ENCODE results near the gene MDN1. TPM values are rescaled to one million over a fixed set of nuclear protein-coding genes. Genes with fewer than 3 reads are reported as not detected.

The MDN1 gene
- total RNA-seq, 2 donors from 2014 or later: 85.4 to 145 TPM

DNA sequence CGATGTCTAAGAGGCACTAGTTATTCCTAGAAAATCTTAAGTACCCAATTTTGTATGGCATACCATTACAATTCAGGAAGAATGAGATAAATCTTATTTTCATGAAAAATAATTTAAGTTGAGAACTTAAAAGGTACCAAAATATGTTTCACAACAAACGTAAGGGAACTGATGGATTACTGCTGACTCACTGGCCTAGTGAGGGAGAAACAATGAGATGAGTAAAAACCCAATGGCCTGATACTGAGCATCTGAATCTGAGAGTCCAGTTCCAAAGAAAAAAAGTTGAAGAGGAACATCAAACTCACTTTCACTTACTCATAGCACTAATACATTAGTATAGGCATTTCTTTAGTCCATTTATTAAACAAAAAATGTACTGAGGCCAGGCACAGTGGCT, 56.0 kb downstream of the MDN1 start:
- peaks cover 89% of the 10 kb centered on the region for H3K36me3 ChIP-seq (ENCODE audit: control insufficient read depth, insufficient read depth, low read length)
- no peaks in the 10 kb centered on the region for H3K9me3 Mint-ChIP-seq
- no peaks in the 10 kb centered on the region for H3K4me1 Mint-ChIP-seq
- TF ChIP-seq, protein P1, sequence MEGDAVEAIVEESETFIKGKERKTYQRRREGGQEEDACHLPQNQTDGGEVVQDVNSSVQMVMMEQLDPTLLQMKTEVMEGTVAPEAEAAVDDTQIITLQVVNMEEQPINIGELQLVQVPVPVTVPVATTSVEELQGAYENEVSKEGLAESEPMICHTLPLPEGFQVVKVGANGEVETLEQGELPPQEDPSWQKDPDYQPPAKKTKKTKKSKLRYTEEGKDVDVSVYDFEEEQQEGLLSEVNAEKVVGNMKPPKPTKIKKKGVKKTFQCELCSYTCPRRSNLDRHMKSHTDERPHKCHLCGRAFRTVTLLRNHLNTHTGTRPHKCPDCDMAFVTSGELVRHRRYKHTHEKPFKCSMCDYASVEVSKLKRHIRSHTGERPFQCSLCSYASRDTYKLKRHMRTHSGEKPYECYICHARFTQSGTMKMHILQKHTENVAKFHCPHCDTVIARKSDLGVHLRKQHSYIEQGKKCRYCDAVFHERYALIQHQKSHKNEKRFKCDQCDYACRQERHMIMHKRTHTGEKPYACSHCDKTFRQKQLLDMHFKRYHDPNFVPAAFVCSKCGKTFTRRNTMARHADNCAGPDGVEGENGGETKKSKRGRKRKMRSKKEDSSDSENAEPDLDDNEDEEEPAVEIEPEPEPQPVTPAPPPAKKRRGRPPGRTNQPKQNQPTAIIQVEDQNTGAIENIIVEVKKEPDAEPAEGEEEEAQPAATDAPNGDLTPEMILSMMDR (conservative IDR thresholded peaks at IDR 0.05): no peak
- no peak overlapping the region for H3K4me3 Mint-ChIP-seq
- no peaks in the 10 kb centered on the region for H3K27me3 Mint-ChIP-seq (ENCODE audit: insufficient read depth)
- no peak overlapping the region for H3K9ac ChIP-seq (ENCODE audit: extremely low read depth, low read length, poor library complexity, severe bottlenecking)
- no peaks in the 10 kb centered on the region for H3K27me3 ChIP-seq (ENCODE audit: control insufficient read depth, insufficient read depth, low read length, poor library complexity, severe bottlenecking)
- H3K4me3 ChIP-seq (ENCODE audit: low read length): no peak overlapping the region
- no peak overlapping the region for H3K27ac ChIP-seq (ENCODE audit: low read depth, low read length)
- no peaks in the 10 kb centered on the region for H3K4me1 ChIP-seq (ENCODE audit: control insufficient read depth, insufficient read depth, low read length)
- 91 to 98% methylated on average over 1 to 2 of the region's 2 CpGs for WGBS, 2 experiments (ENCODE audit: insufficient coverage in 1 of 2, insufficient read length in 1 of 2)
- peaks cover 80% of the 10 kb centered on the region for H3K36me3 Mint-ChIP-seq (ENCODE audit: low read depth)
- no peaks in the 10 kb centered on the region for H3K9me3 ChIP-seq (ENCODE audit: control insufficient read depth, low read length)
- no peak for DNase-seq
- H3K27ac Mint-ChIP-seq: no peak overlapping the region

DNA sequence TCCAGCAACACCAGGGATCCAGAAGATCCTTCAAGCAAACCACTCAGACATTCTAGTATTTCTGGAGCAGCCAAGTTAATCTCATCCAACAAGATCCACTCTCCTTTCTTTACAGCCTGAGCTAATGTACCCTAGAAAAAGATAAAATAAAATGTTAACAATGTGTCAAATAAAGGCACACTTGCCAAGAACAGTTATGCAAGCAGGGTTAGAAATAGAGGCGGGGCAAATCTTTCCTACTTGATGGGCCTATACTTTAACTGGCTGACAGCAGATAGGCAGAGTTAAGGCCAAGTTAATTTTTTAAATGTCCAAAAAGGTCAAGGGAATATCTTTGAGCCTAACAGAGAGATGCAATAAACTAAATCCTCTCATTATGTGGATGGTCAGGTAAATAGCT, 60.8 kb downstream of the MDN1 start:
- Histone ChIP-seq H3K9ac (ENCODE audit: extremely low read depth, low read length, poor library complexity, severe bottlenecking) (no peak overlapping the region), H3K4me3 (ENCODE audit: low read length) (no peak overlapping the region), H3K4me1 (ENCODE audit: control insufficient read depth, insufficient read depth, low read length) (no peaks in the 10 kb centered on the region), H3K36me3 (ENCODE audit: control insufficient read depth, insufficient read depth, low read length) (peaks cover 90% of the 10 kb centered on the region), H3K27me3 (ENCODE audit: control insufficient read depth, insufficient read depth, low read length, poor library complexity, severe bottlenecking) (no peaks in the 10 kb centered on the region), H3K9me3 (ENCODE audit: control insufficient read depth, low read length) (no peaks in the 10 kb centered on the region), H3K27ac (ENCODE audit: low read depth, low read length) (no peak overlapping the region)
- Mint-ChIP-seq H3K4me1 (no peaks in the 10 kb centered on the region), H3K9me3 (no peaks in the 10 kb centered on the region), H3K36me3 (ENCODE audit: low read depth) (peaks cover 77% of the 10 kb centered on the region), H3K4me3 (no peak overlapping the region), H3K27me3 (ENCODE audit: insufficient read depth) (no peaks in the 10 kb centered on the region), H3K27ac (peak overlapping the region; percentile 19)
- WGBS, 2 experiments (ENCODE audit: insufficient coverage in 1 of 2, insufficient read length in 1 of 2): 94 to 100% methylated on average over 1 of the region's 1 CpG
- DNase-seq: no peak
- TF ChIP-seq, protein P1 (conservative IDR thresholded peaks at IDR 0.05): no peak

DNA sequence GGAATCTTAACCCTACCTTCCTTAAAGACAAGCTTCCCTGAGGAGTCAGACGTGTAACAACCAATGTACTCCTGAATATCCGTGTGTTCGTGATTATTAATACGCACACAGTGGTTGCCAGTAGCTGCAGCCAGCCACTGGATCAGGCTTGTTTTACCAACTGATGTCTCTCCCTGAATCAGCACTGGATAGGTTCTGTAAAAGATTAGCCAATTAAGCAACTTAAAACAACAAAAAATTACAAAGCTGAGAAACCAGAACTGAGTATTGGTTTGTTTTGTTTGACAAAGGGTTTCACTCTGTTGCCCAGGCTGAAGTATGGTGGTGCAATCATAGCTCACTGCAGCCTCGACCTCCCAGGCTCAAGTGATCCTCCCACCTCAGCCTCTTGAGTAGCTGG, 69.3 kb downstream of the MDN1 start:
- Histone ChIP-seq H3K4me3 (ENCODE audit: low read length) (no peak overlapping the region), H3K27me3 (ENCODE audit: control insufficient read depth, insufficient read depth, low read length, poor library complexity, severe bottlenecking) (no peaks in the 10 kb centered on the region), H3K9me3 (ENCODE audit: control insufficient read depth, low read length) (no peaks in the 10 kb centered on the region), H3K36me3 (ENCODE audit: control insufficient read depth, insufficient read depth, low read length) (peaks cover 91% of the 10 kb centered on the region), H3K9ac (ENCODE audit: extremely low read depth, low read length, poor library complexity, severe bottlenecking) (no peak overlapping the region), H3K4me1 (ENCODE audit: control insufficient read depth, insufficient read depth, low read length) (no peaks in the 10 kb centered on the region), H3K27ac (ENCODE audit: low read depth, low read length) (no peak overlapping the region)
- 95 to 96% methylated on average over 3 to 5 of the region's 5 CpGs for WGBS, 2 experiments (ENCODE audit: insufficient coverage in 1 of 2, insufficient read length in 1 of 2)
- Mint-ChIP-seq H3K27ac (no peak overlapping the region), H3K9me3 (no peaks in the 10 kb centered on the region), H3K4me3 (no peak overlapping the region), H3K36me3 (ENCODE audit: low read depth) (peaks cover 82% of the 10 kb centered on the region), H3K27me3 (ENCODE audit: insufficient read depth) (no peaks in the 10 kb centered on the region), H3K4me1 (peaks cover 3% of the 10 kb centered on the region)
- DNase-seq: no peak
- TF ChIP-seq, protein P1 (conservative IDR thresholded peaks at IDR 0.05): no peak
